H9 (cell line): ENCODE measurements around the gene GPAT3. TPM values are rescaled to one million over a fixed set of nuclear protein-coding genes. Genes with fewer than 3 reads are reported as not detected.

Experiments
- DNase-seq: peaks from one replicate; pipeline ENCODE4 v3.0.0-alpha.2; 2017
- H2AFZ ChIP-seq: one replicate; pipeline ENCODE4 v1.6.1; 2013; ENCODE audit warnings: mild to moderate bottlenecking, low read length, control low read depth, moderate library complexity
- H2AK5ac ChIP-seq: 2 replicates; pipeline ENCODE4 v1.6.1; 2013; ENCODE audit warnings: low read length, control low read depth, mixed read lengths; ENCODE audit not compliant: insufficient read length
- H2BK120ac ChIP-seq: one replicate; pipeline ENCODE4 v1.6.1; 2013; ENCODE audit warnings: low read depth, mild to moderate bottlenecking, low read length, control low read depth, inconsistent platforms; ENCODE audit not compliant: poor library complexity, severe bottlenecking
- H2BK12ac ChIP-seq: 2 replicates; pipeline ENCODE4 v1.6.1; 2013; ENCODE audit warnings: low read length, control low read depth, mixed read lengths, low read depth; ENCODE audit not compliant: insufficient read length
- H2BK15ac ChIP-seq: 2 replicates; pipeline ENCODE4 v1.6.1; 2013; ENCODE audit warnings: low read depth, low read length, control low read depth
- H2BK20ac ChIP-seq: one replicate; pipeline ENCODE4 v1.6.1; 2013; ENCODE audit warnings: low read depth, mild to moderate bottlenecking, low read length, control low read depth, inconsistent platforms; ENCODE audit not compliant: poor library complexity, severe bottlenecking
- H2BK5ac ChIP-seq: 2 replicates; pipeline ENCODE4 v1.6.1; 2013; ENCODE audit warnings: low read length, control low read depth, mixed read lengths; ENCODE audit not compliant: insufficient read length
- H3K14ac ChIP-seq: 2 replicates; pipeline ENCODE4 v1.6.1; 2013; ENCODE audit warnings: low read length, control low read depth; ENCODE audit not compliant: insufficient read depth
- H3K18ac ChIP-seq: 2 replicates; pipeline ENCODE4 v1.6.1; 2013; ENCODE audit warnings: low read depth, mild to moderate bottlenecking, mixed read lengths, low read length, control low read depth; ENCODE audit not compliant: insufficient read length
- H3K23ac ChIP-seq: 2 replicates; pipeline ENCODE4 v1.6.1; 2013; ENCODE audit warnings: low read length, control low read depth, mixed read lengths, low read depth; ENCODE audit not compliant: insufficient read length
- H3K23me2 ChIP-seq: 2 replicates; pipeline ENCODE4 v1.6.1; 2013; ENCODE audit warnings: low read depth, mild to moderate bottlenecking, mixed read lengths, low read length, control low read depth; ENCODE audit not compliant: insufficient read length, poor library complexity, severe bottlenecking
- H3K27ac ChIP-seq: 2 replicates; pipeline ENCODE4 v1.5.1; 2013; ENCODE audit warnings: low read length, control low read depth, mixed read lengths, low read depth; ENCODE audit not compliant: insufficient read length
- H3K27me3 ChIP-seq: 2 replicates; pipeline ENCODE4 v1.6.1; 2013; ENCODE audit warnings: low read length, control low read depth, inconsistent platforms; ENCODE audit not compliant: insufficient read depth
- H3K4ac ChIP-seq: 2 replicates; pipeline ENCODE4 v1.6.1; 2013; ENCODE audit warnings: low read depth, mild to moderate bottlenecking, control low read depth, inconsistent platforms, low read length, moderate library complexity
- H3K4me1 ChIP-seq: 2 replicates; pipeline ENCODE4 v1.6.1; 2013; ENCODE audit warnings: low read length, control low read depth, inconsistent platforms; ENCODE audit not compliant: insufficient read depth
- H3K4me2 ChIP-seq: 2 replicates; pipeline ENCODE4 v1.6.1; 2013; ENCODE audit warnings: low read length, control low read depth, mixed read lengths; ENCODE audit not compliant: insufficient read length, insufficient read depth
- H3K56ac ChIP-seq: 2 replicates; pipeline ENCODE4 v1.6.1; 2013; ENCODE audit warnings: low read depth, mild to moderate bottlenecking, mixed read lengths, low read length, control low read depth; ENCODE audit not compliant: insufficient read length
- H3K79me1 ChIP-seq: 2 replicates; pipeline ENCODE4 v1.6.1; 2013; ENCODE audit warnings: low read depth, mild to moderate bottlenecking, moderate library complexity, low read length, control low read depth, inconsistent platforms; ENCODE audit not compliant: insufficient read depth, poor library complexity, severe bottlenecking
- H3K79me2 ChIP-seq: 2 replicates; pipeline ENCODE4 v1.6.1; 2013; ENCODE audit warnings: low read length, control low read depth, inconsistent platforms; ENCODE audit not compliant: insufficient read depth
- H3K9ac ChIP-seq: 2 replicates; pipeline ENCODE4 v1.6.1; 2013; ENCODE audit warnings: low read length, control low read depth, mixed read lengths; ENCODE audit not compliant: insufficient read length; ENCODE audit errors: extremely low read depth
- H3K9me3 ChIP-seq: one replicate; pipeline ENCODE4 v1.6.1; 2013; ENCODE audit warnings: low read depth, low read length, inconsistent platforms; ENCODE audit not compliant: control insufficient read depth
- H3T11ph ChIP-seq: one replicate; pipeline ENCODE4 v1.6.1; 2013; ENCODE audit warnings: mild to moderate bottlenecking, low read length, control low read depth, inconsistent platforms
- H4K20me1 ChIP-seq: one replicate; pipeline ENCODE4 v1.6.1; 2013; ENCODE audit not compliant: control insufficient read depth, insufficient read length, insufficient read depth
- H4K5ac ChIP-seq: 2 replicates; pipeline ENCODE4 v1.6.1; 2013; ENCODE audit warnings: low read depth, mild to moderate bottlenecking, mixed read lengths, low read length, control low read depth; ENCODE audit not compliant: insufficient read length
- H4K8ac ChIP-seq: replicated peaks from 2 replicates; pipeline ENCODE4 v1.6.1; 2013; ENCODE audit warnings: low read length, control low read depth, mixed read lengths, low read depth; ENCODE audit not compliant: insufficient read length
- H4K91ac ChIP-seq: 2 replicates; pipeline ENCODE4 v1.6.1; 2013; ENCODE audit warnings: low read depth, mild to moderate bottlenecking, moderate library complexity, mixed read lengths, low read length, control low read depth; ENCODE audit not compliant: insufficient read length
- H3K27ac Mint-ChIP-seq, 3 experiments: 2 replicates in 2 of 3; 3 replicates in 1 of 3; pipeline ENCODE4 v1.8.0; 2020 to 2021; ENCODE audit warnings: mixed read lengths in 3 of 3, mild to moderate bottlenecking in 1 of 3, moderate library complexity in 1 of 3
- H3K27me3 Mint-ChIP-seq: 2 replicates; pipeline ENCODE4 v1.8.0; 2021; ENCODE audit warnings: low read depth, mild to moderate bottlenecking, moderate library complexity, mixed read lengths
- H3K36me3 Mint-ChIP-seq, 3 experiments: 2 replicates in 2 of 3; 3 replicates in 1 of 3; pipeline ENCODE4 v1.8.0; 2020 to 2021; ENCODE audit warnings: low read depth in 3 of 3, mixed read lengths in 3 of 3; ENCODE audit not compliant: insufficient read depth in 1 of 3
- H3K4me1 Mint-ChIP-seq, 2 experiments: 2 replicates each; pipeline ENCODE4 v1.8.0; 2020; ENCODE audit warnings: mixed read lengths in 2 of 2
- H3K4me3 Mint-ChIP-seq, 2 experiments: 2 replicates in 1 of 2; 3 replicates in 1 of 2; pipeline ENCODE4 v1.8.0; 2020 to 2021; ENCODE audit warnings: mild to moderate bottlenecking in 2 of 2, mixed read lengths in 2 of 2, moderate library complexity in 1 of 2
- H3K9me3 Mint-ChIP-seq, 2 experiments: 2 replicates in 1 of 2; 3 replicates in 1 of 2; pipeline ENCODE4 v1.8.0; 2020; ENCODE audit warnings: mild to moderate bottlenecking in 2 of 2, mixed read lengths in 2 of 2, moderate library complexity in 1 of 2
- CTCF ChIP-seq: fragments of 200-600 bp; sonication (generic); conservative IDR thresholded peaks from 3 replicates; pipeline ENCODE4 v1.8.0; 2021; ENCODE audit warnings: antibody characterized with exemption, mild to moderate bottlenecking
- WGBS: extraction: QIAGEN DNeasy Blood & Tissue Kit; methylation state at CpG from one replicate; pipeline ENCODE4 v1.1.7; 2013; ENCODE audit warnings: missing lambda C conversion rate, low lambda C conversion rate, mixed read lengths; ENCODE audit not compliant: insufficient read length; ENCODE audit errors: extremely low coverage; 5-methylcytosine and 5-hydroxymethylcytosine counted together
- total RNA-seq: library from RNA; stranded (reverse); gene quantifications from 2 replicates; pipeline ENCODE4 v1.2.1, GENCODE V29; 2021

GPAT3 gene
- total RNA-seq, 1 experiment from 2014 or later: 1.8 TPM

- H4K20me1 ChIP-seq: no peaks in the 10 kb centered on the region
- Mint-ChIP-seq H3K9me3 (no peaks in the 10 kb centered on the region), H3K27ac (no peak overlapping the region; a peak in 1 of 7 replicates), H3K36me3 (no peaks in the 10 kb centered on the region), H3K4me3 (no peak overlapping the region), H3K4me1 (peaks cover 0 to 5% of the 10 kb centered on the region in 2 experiments; a peak in 3 of 4 replicates), H3K27me3 (peaks cover 3% of the 10 kb centered on the region; the same call in 1 of the 2 replicates)
- H4K5ac ChIP-seq: no peak overlapping the region
- H3K4me2 ChIP-seq: no peak overlapping the region
- H3T11ph ChIP-seq: no peak overlapping the region
- H2AK5ac ChIP-seq: no peak overlapping the region
- H2BK12ac ChIP-seq: no peak overlapping the region
- no peak overlapping the region for H2BK120ac ChIP-seq
- no peaks in the 10 kb centered on the region for H3K79me2 ChIP-seq
- WGBS: no CpG with 5 or more reads among the region's 3 CpGs
- no peak overlapping the region for H3K4ac ChIP-seq
- H2BK20ac ChIP-seq: no peak overlapping the region
- H3K14ac ChIP-seq: no peak overlapping the region
- H3K27me3 ChIP-seq: no peaks in the 10 kb centered on the region
- no peak for DNase-seq
- no peak overlapping the region for H4K91ac ChIP-seq
- no peaks in the 10 kb centered on the region for H3K9me3 ChIP-seq
- H2BK5ac ChIP-seq: no peak overlapping the region
- H2BK15ac ChIP-seq: no peak overlapping the region
- no peak overlapping the region for H2AFZ ChIP-seq
- H3K18ac ChIP-seq: no peak overlapping the region
- no peak overlapping the region for H4K8ac ChIP-seq
- no peak for TF ChIP-seq CTCF
- H3K23ac ChIP-seq: no peak overlapping the region
- H3K27ac ChIP-seq: no peak overlapping the region
- no peak overlapping the region for H3K9ac ChIP-seq
- no peaks in the 10 kb centered on the region for H3K23me2 ChIP-seq
- no peaks in the 10 kb centered on the region for H3K79me1 ChIP-seq
- no peaks in the 10 kb centered on the region for H3K4me1 ChIP-seq
- H3K56ac ChIP-seq: no peak overlapping the region
Observed at GRCh38 chr4:83556006-83556707, 20.2 kb downstream of the GPAT3 start.
